NCI-H82 (cell line): ENCODE data around the gene NLRC5.
"Not testable (repeated sequence)": the region's sequence is repeated elsewhere in the genome, so short reads cannot be mapped to it uniquely, and the experiment has no call there.

ENCODE experiments used
- DNase-seq: peaks from one replicate; lab custom pipeline; 2025; lab: John Stamatoyannopoulos, UW

The NLRC5 gene

DNA sequence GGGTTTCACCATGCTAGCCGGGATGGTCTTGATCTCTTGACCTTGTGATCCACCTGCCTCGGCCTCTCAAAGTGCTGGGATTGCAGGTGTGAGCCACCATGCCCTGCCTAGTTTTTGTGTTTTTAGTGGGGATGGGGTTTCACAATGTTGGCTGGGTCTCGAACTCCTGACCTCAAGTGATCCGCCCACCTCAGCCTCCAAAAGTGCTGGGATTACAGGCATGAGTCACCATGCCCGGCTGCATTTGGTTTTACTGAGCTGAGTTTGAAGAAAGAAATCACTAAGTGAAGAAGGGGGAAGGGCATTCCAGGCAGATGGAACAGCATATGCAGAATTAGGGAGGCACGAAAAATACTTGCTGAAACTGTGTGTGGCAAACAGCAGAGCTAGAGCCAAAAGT, 110.6 kb downstream of the NLRC5 start:
- DNase-seq = not testable (repeated sequence)

GRCh38 chr16:57100445-57100844, 111.1 kb downstream of the NLRC5 start:
- no peak for DNase-seq

DNA sequence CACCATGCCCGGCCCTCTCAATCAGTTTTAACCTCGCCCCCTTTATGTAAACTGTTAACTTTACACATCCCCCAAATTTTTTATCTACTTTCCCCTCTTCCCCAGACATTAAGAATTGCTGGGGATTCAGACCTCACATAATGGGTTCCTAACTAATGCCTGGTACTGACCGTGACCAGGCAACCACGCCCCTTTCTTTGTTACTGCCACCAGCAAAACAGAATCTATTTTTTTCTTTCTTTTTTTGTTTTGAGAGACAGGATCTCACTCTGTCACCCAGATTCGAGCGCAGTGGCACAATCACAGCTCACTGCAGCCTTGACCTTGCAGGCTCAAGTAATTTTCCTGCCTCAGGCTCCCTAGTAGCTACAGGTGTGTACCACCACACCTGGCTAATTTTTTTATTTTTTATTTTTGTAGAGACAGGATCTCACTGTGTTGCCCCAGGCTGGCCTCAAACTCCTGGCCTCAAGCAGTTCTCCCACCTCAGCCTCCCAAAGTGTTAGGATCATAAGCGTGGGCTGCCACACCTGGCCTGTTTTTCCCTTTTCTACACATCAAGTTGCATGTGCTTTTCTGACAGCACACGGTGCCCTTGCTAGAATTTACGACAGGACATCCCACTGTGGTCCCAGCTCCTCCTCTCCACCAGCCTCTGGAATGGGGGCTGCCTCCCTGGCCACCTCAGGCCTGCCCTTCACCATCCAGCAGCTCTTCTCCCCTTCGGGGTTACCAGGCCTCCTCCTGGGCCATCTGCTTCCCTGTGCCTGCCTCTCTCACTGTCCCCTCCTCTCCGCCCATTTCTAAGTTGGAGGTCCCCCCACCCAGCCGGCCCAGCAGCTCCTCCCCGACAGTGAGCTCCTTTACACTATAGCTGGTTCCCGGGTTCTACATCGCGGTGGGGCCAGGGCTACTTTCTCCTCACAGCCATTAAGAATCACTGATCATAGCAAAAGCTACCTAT, 113.8 kb downstream of the NLRC5 start:
- DNase-seq = no peak

DNA sequence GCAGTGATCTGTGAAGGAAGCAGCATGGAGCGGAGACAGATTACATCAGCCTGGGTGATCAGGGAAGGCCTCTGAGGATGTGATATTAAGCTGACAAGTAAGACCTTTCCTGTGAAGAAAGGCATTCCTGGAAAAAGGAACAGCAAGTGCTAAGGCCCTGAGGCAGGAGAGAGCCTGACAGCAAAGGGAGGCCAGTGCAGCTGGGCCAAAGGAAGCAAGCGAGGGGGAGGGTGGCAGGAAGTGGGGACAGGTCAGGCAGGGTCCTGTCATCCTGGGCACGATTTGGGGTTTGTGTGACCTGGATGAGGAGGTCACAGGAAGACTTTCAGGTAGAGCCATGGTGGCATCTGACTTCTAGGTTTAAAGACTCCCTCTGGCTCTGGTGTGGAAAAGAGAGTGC, 115.3 kb downstream of the NLRC5 start:
- no peak for DNase-seq

GRCh38 chr16:57105184-57105583, 115.8 kb downstream of the NLRC5 start:
- no peak for DNase-seq

- no peak for DNase-seq
These were observed 117.4 kb downstream of the NLRC5 start for GRCh38 chr16:57106767-57107166.

GRCh38 chr16:57107321-57107922, 118.1 kb downstream of the NLRC5 start:
- DNase-seq = no peak

- no peak for DNase-seq
These were observed 119.1 kb downstream of the NLRC5 start for GRCh38 chr16:57108432-57108831.

GRCh38 chr16:57109259-57110105, 120.1 kb downstream of the NLRC5 start:
- not testable (repeated sequence) for DNase-seq

GRCh38 chr16:57110937-57111336, 121.6 kb downstream of the NLRC5 start:
- no peak for DNase-seq

DNA sequence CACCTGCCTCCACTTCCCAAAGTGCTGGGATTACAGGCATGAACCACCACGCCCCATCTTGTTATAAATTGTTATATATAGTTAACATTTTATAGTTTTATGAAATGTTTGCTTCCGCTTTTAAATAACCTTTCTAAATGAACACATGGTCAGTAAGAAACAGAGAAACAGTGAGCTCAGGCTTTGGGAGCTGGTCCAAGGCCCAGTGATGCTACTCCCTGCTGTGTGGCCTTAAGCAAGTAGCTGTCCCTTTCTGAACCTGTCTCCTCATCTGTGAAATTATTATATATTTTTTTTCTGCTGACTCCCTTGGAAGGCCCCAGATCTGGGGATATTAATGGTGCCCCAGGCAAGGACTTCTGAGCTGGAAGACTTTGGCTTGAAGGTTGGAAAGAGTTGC, 122.1 kb downstream of the NLRC5 start:
- no peak for DNase-seq

DNA sequence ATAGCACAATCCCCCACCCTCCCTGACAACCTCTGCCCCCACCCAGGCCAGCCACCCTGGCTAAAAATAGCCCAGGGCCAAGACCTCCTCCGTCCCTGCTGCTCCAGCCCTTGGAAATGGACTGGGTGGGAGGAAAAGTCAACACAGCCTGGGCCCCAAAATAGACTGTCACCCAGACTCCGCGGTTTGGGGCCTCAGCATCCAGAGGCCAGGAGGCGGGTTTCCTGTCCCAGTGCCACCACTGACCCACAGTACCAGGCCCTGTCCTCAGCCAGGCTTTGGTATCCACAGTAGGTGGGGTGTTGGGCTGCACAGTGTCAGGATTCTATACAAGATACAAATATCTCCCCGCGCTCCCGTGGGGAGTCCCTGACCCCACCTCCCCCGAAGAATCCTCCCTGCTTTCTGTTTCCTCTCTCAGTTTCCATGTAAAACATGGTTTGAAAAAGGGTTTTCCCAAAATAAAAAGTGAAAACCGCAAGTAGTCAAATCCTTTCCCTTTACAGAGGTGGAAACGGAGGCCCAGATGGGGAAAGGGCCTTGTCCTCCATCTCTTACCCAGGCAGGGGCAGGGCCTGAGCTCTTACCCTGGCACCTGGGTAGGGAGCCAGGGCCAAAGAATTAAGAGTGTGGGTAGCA, 123.2 kb downstream of the NLRC5 start:
- no peak for DNase-seq

DNA sequence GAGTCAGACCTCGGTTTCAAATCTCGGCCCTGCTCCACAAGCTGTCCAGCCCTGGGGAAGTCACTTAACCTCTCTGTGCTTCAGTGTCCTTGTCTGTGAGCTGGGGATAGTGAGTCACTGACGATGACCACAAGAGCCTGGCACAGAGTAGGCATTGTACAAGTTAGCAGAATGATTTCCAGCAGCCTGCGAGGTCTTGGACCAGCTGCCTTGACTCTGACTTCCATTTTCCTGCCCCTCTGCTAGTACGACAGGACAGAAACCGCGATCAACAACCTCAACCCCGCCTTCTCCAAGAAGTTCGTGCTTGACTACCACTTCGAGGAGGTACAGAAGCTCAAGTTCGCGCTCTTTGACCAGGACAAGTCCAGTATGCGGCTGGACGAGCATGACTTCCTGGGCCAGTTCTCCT, 123.7 kb downstream of the NLRC5 start:
- no peak for DNase-seq

GRCh38 chr16:57113664-57114063, 124.3 kb downstream of the NLRC5 start:
- DNase-seq = no peak

DNA sequence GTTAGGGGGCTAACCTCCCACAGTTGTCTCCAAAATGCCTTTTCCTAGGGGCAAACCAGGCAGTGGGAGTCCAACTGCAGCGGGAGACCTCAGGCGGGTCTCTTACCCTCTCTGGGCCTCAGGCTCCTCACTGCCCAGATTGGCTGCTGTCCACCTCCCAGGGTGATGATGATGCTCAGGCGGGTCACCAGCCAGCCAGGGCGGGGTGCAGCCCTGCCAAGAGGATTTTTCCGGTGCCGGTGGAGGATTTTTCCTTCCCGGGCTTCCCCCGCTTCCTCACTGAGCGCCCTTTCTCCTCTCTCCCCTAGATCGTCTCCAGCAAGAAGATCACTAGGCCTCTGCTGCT, 125.8 kb downstream of the NLRC5 start:
- no peak for DNase-seq

DNA sequence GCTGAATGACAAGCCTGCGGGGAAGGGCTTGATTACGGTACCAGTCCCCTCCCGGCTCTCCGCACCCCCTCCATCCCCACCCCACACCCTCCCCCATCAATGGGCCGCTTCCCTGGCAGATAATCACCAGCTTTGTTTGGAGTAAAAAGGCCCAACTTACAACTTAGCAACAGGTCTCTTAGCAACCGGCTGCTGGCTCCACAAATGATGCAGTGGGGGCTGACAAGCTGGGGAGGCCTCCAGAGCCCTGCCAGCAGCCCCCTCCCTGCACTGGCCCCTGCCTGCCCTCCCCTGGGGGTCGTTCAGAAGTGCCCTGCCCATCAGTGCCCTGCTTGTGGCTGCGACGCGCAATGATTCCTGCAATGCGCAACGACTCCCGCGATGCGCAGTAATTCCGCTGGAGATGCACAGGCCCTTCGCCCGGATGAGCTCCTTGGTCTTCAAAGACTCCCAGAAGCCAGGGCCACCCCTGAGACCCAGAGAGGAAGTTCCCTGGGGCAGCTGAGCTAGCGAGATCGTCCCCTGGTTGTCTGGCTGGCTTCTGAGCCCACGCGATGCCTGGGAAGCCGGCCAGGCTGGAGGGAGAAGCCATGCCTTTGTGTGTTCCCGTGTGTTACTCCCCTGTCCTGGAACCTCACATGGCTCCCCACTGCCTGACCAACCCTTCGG, 126.3 kb downstream of the NLRC5 start:
- no peak for DNase-seq

DNA sequence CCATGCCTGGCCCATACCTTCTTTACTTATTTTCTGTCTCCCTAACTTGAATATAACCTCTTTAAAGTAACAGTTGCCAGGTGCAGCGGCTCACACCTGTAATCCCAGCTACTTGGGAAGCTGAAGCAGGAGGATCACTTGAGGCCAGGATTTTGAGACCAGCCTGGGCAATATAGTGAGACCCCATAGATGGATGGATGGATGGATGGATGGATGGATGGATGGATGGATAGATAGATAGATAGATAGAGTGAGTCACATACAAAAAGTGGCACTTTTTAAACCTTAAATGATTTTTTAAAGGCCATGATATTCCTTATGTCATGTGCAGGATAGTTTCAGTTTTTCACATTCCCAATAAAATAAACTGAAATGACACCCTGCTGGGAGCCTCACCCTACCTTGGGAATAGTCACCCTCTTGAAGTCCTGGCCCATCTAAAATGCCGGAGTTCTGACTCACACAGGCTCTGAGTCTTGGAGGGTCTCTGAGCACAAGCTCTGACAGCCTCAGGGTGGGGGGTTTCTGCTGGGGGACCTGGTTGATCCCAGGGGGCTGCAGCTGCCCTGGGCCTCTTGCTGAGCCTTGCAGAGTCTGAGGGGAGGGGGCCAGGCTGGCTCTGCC, 129.2 kb downstream of the NLRC5 start:
- no peak for DNase-seq

GRCh38 chr16:57123216-57123973, 134.0 kb downstream of the NLRC5 start:
- DNase-seq = no peak

- no peak for DNase-seq
These were observed 134.8 kb downstream of the NLRC5 start for GRCh38 chr16:57123974-57124674.

- no peak for DNase-seq
These were observed 136.0 kb downstream of the NLRC5 start for GRCh38 chr16:57125376-57125775.
